ENCODE results near the gene FZD2. TPM values are rescaled to one million over a fixed set of nuclear protein-coding genes. Genes with fewer than 3 reads are reported as not detected.

FZD2 gene
- total RNA-seq, 1 experiment from 2014 or later: 23.7 TPM

GRCh38 chr17:44601539-44601938 lies 44.3 kb downstream of the FZD2 start:
- no peak for DNase-seq (ENCODE audit: low spot score)
- no TSS peak for BruUV-seq (replicated peaks)
- no peaks in the 10 kb centered on the region for H3K36me3 ChIP-seq (ENCODE audit: insufficient read depth, low read length, poor library complexity, severe bottlenecking)
- H3K4me1 ChIP-seq (ENCODE audit: insufficient read depth, low read length, poor library complexity, severe bottlenecking): no peaks in the 10 kb centered on the region
- ChIA-PET CTCF (no interaction called here), POLR2A (ENCODE audit: low non-redundant PET) (no interaction called here)
- no peak overlapping the region for H3K27ac ChIP-seq (ENCODE audit: low read depth, low read length, poor library complexity, severe bottlenecking)
- no peaks in the 10 kb centered on the region for H3K27me3 ChIP-seq (replicated peaks; ENCODE audit: insufficient read depth, low read depth, low read length, poor library complexity)
- no peaks in the 10 kb centered on the region for H3K9me3 ChIP-seq (ENCODE audit: low read depth, low read length, poor library complexity, severe bottlenecking)
- no peak overlapping the region for H3K4me3 ChIP-seq (ENCODE audit: low read depth, low read length, poor library complexity, severe bottlenecking)
- intact Hi-C loops (cut with micrococcal nuclease; ENCODE audit: unreplicated experiment): no loop called here
- TF ChIP-seq EZH2 (IDR thresholded peaks at IDR 0.05; ENCODE audit: borderline replicate concordance, low read depth, low read length, poor library complexity, severe bottlenecking): no peak
- no peak for TF ChIP-seq CTCF (conservative IDR thresholded peaks at IDR 0.05; ENCODE audit: low read depth, low read length)

GRCh38 chr17:44601973-44602372 lies 44.7 kb downstream of the FZD2 start:
- no peak for TF ChIP-seq CTCF (conservative IDR thresholded peaks at IDR 0.05; ENCODE audit: low read depth, low read length)
- TF ChIP-seq EZH2 (IDR thresholded peaks at IDR 0.05; ENCODE audit: borderline replicate concordance, low read depth, low read length, poor library complexity, severe bottlenecking): no peak
- Histone ChIP-seq H3K4me3 (ENCODE audit: low read depth, low read length, poor library complexity, severe bottlenecking) (no peak overlapping the region), H3K9me3 (ENCODE audit: low read depth, low read length, poor library complexity, severe bottlenecking) (no peaks in the 10 kb centered on the region), H3K27ac (ENCODE audit: low read depth, low read length, poor library complexity, severe bottlenecking) (no peak overlapping the region), H3K36me3 (ENCODE audit: insufficient read depth, low read length, poor library complexity, severe bottlenecking) (no peaks in the 10 kb centered on the region), H3K27me3 (replicated peaks; ENCODE audit: insufficient read depth, low read depth, low read length, poor library complexity) (no peaks in the 10 kb centered on the region), H3K4me1 (ENCODE audit: insufficient read depth, low read length, poor library complexity, severe bottlenecking) (no peaks in the 10 kb centered on the region)
- DNase-seq (ENCODE audit: low spot score): no peak
- CTCF ChIA-PET: no interaction called here
- intact Hi-C loops (cut with micrococcal nuclease; ENCODE audit: unreplicated experiment): no loop called here
- no TSS peak for BruUV-seq (replicated peaks)
- POLR2A ChIA-PET (ENCODE audit: low non-redundant PET): no interaction called here

- intact Hi-C loops (cut with micrococcal nuclease; ENCODE audit: unreplicated experiment): no loop called here
- DNase-seq (ENCODE audit: low spot score): no peak
Measured at GRCh38 chr17:44602390-44602789, 45.1 kb downstream of the FZD2 start.

More at GRCh38 chr17:44602390-44602789, 45.1 kb downstream of the FZD2 start:
- Histone ChIP-seq H3K27ac (ENCODE audit: low read depth, low read length, poor library complexity, severe bottlenecking) (no peak overlapping the region), H3K9me3 (ENCODE audit: low read depth, low read length, poor library complexity, severe bottlenecking) (no peaks in the 10 kb centered on the region), H3K27me3 (replicated peaks; ENCODE audit: insufficient read depth, low read depth, low read length, poor library complexity) (no peaks in the 10 kb centered on the region), H3K36me3 (ENCODE audit: insufficient read depth, low read length, poor library complexity, severe bottlenecking) (no peaks in the 10 kb centered on the region), H3K4me1 (ENCODE audit: insufficient read depth, low read length, poor library complexity, severe bottlenecking) (no peaks in the 10 kb centered on the region), H3K4me3 (ENCODE audit: low read depth, low read length, poor library complexity, severe bottlenecking) (no peak overlapping the region)
- BruUV-seq (replicated peaks): no TSS peak
- ChIA-PET CTCF (no interaction called here), POLR2A (ENCODE audit: low non-redundant PET) (no interaction called here)
- TF ChIP-seq CTCF (conservative IDR thresholded peaks at IDR 0.05; ENCODE audit: low read depth, low read length): no peak
- TF ChIP-seq EZH2 (IDR thresholded peaks at IDR 0.05; ENCODE audit: borderline replicate concordance, low read depth, low read length, poor library complexity, severe bottlenecking): no peak
